HepG2 (cell line): ENCODE results near the gene PPP2R5C. TPM values are rescaled to one million over a fixed set of nuclear protein-coding genes. Genes with fewer than 3 reads are reported as not detected.

Experiments
- AGO1 ChIP-seq: fragments of 200-400 bp; formaldehyde crosslinking; IDR thresholded peaks from 2 replicates; pipeline ENCODE4 v1.6.1; 2017; ENCODE audit warnings: mild to moderate bottlenecking, low read depth, low read length, moderate library complexity; ENCODE audit not compliant: poor library complexity, severe bottlenecking
- ATF1 ChIP-seq: IDR thresholded peaks from 2 replicates; pipeline ENCODE4 v1.6.1; 2016; ENCODE audit warnings: mild to moderate bottlenecking, control low read depth
- ATF5 ChIP-seq: sonication (generic); formaldehyde crosslinking; IDR thresholded peaks from 2 replicates; pipeline ENCODE4 v1.4.0; 2020; ENCODE audit warnings: mild to moderate bottlenecking, low read depth, missing genetic modification reagents
- CREB3 ChIP-seq: sonication (generic); formaldehyde crosslinking; IDR thresholded peaks from 2 replicates; pipeline ENCODE4 v1.5.0; 2020; ENCODE audit warnings: missing genetic modification reagents
- HES4 ChIP-seq: sonication (generic); formaldehyde crosslinking; IDR thresholded peaks from 2 replicates; pipeline ENCODE4 v1.9.0; 2021; ENCODE audit warnings: mild to moderate bottlenecking, missing genetic modification reagents, borderline replicate concordance
- IKZF4 ChIP-seq: sonication (generic); formaldehyde crosslinking; IDR thresholded peaks from 2 replicates; pipeline ENCODE4 v1.5.1; 2020; ENCODE audit warnings: borderline replicate concordance, mild to moderate bottlenecking, low read depth, missing genetic modification reagents; ENCODE audit errors: not compliant biosample characterization
- MTA1 ChIP-seq: sonication (generic); formaldehyde crosslinking; IDR thresholded peaks from 2 replicates; pipeline ENCODE4 v1.4.0; 2020; ENCODE audit warnings: missing genetic modification reagents, mild to moderate bottlenecking, borderline replicate concordance
- MYC ChIP-seq: sonication (generic); formaldehyde crosslinking; IDR thresholded peaks from 2 replicates; pipeline ENCODE4 v1.9.0; 2021; ENCODE audit warnings: missing genetic modification reagents, borderline replicate concordance
- NBN ChIP-seq: fragments of 450-650 bp; conservative IDR thresholded peaks from 2 replicates; pipeline ENCODE4 v1.6.1; 2017
- NR2F6 ChIP-seq, 2 experiments: IDR thresholded peaks; 2 replicates each; pipeline ENCODE4 v1.6.1; 2016; ENCODE audit warnings: antibody characterized with exemption in 1 of 2, mild to moderate bottlenecking in 1 of 2
- TBX2 ChIP-seq: sonication (generic); formaldehyde crosslinking; IDR thresholded peaks from 2 replicates; pipeline ENCODE4 v1.5.0; 2020; ENCODE audit warnings: missing genetic modification reagents, mild to moderate bottlenecking, borderline replicate concordance
- THYN1 ChIP-seq: sonication (generic); formaldehyde crosslinking; IDR thresholded peaks from 2 replicates; pipeline ENCODE4 v1.8.1; 2023; ENCODE audit warnings: low read depth, mild to moderate bottlenecking, moderate library complexity, missing genetic modification reagents, borderline replicate concordance
- ZFP36L2 ChIP-seq: sonication (generic); formaldehyde crosslinking; IDR thresholded peaks from 2 replicates; pipeline ENCODE4 v1.4.0; 2020; ENCODE audit warnings: missing genetic modification reagents
- ZNF232 ChIP-seq: sonication (generic); formaldehyde crosslinking; IDR thresholded peaks from 2 replicates; pipeline ENCODE4 v1.4.0; 2020; ENCODE audit warnings: missing genetic modification reagents, borderline replicate concordance
- polyA plus RNA-seq, 8 experiments: library from polyadenylated mRNA; depleted of rRNA in 3 of 8; stranded (reverse) in 7 of 8; unstranded in 1 of 8; fragments of >200 nt; fragmentation: Illumina TruSeq in 4 of 8; extraction: Trizol in 4 of 8; gene quantifications; 2 replicates each; pipeline versions ENCODE4 v1.2.1 to v1.2.3, GENCODE V29; 2011 to 2016; ENCODE audit warnings: low read depth in 4 of 8, missing spikeins in 1 of 8, mixed read lengths in 1 of 8; ENCODE audit not compliant: insufficient read depth in 1 of 8
- total RNA-seq, 5 experiments: library from RNA; depleted of rRNA; stranded (reverse); fragments of >200 nt; fragmentation: Illumina TruSeq; extraction: Trizol; gene quantifications; 2 replicates each; pipeline ENCODE4 v1.2.3, GENCODE V29; 2016; ENCODE audit warnings: low read depth in 1 of 5
- TF ChIP-seq, protein P1 (sequence below): sonication (generic); formaldehyde crosslinking; IDR thresholded peaks from 2 replicates; pipeline ENCODE4 v1.8.0; 2022; ENCODE audit warnings: missing genetic modification reagents, mild to moderate bottlenecking, moderate library complexity, borderline replicate concordance
- TF ChIP-seq, protein P2 (sequence below): sonication (generic); formaldehyde crosslinking; IDR thresholded peaks from 2 replicates; pipeline ENCODE4 v1.4.0; 2020; ENCODE audit warnings: missing genetic modification reagents
- TF ChIP-seq, protein P3 (sequence below): IDR thresholded peaks from 2 replicates; pipeline ENCODE4 v1.6.1; 2016; ENCODE audit warnings: low read depth, control low read depth

Gene PPP2R5C
- total and polyA plus RNA-seq, 2 of the 13 experiments (the other 11 are each of a cell fraction or from before 2014, with no cell fraction given): 74.3 to 78.5 TPM

DNA sequence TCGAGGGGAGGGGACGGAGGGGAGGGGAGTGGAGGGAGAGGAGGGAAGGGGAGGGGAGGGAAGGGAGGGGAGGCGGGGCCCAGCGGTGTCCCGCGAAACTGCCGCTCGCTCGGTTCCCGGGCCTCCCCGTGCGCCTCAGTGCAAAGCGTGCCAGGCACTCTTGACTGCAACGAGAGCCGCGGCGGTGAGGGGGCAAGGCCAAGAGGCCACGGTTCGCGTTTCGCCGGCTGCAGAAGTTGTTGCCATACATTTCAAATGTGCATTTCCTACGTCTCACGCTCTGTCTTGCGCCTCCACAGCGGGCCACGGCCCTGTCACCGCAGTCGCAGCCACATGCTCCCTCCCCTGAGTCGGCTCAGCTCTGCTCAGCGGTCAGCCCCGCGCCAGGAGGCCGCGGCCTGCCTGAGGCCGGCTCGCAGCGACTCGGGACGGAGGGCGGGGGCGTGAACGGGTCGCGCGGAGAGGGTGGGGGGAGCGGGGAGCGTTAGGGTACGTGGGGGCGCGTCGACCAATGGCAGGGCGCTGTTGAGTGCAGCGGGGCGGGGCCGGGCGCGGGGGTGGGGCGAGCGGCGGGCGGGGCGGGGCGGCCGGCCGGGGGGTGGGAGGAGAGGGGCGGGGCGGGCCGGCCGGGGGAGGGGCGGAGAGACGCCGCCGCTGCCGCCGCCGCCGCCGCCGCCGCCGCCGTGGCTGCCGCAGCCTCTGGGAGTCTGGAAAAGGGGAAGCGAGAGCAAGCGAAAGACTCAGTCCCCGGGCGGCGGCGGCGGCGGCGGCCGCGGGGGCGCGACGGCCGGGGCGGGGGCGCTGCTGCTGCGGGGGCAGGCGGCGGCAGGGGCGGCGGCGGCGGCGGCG lies at the start of gene PPP2R5C (continued):
- no peak for TF ChIP-seq ATF5 (CRISPR knock-in tag)
- TF ChIP-seq CREB3 (CRISPR knock-in tag): 0 out of 2 replicates have a peak, but pooled peaks have one; percentile 44
- no peak for TF ChIP-seq NR2F6 (IDR thresholded peaks at IDR 0.05)
- no peak for TF ChIP-seq NR2F6 (CRISPR knock-in tag; IDR thresholded peaks at IDR 0.05)
- TF ChIP-seq MYC (CRISPR knock-in tag): peak; percentile 76; the same call in 1 of the 2 replicates
- TF ChIP-seq ZNF232: peak; percentile 77; the same call in 1 of the 2 replicates
- TF ChIP-seq IKZF4 (CRISPR knock-in tag): no peak
- no peak for TF ChIP-seq ZFP36L2
- peak; percentile 44 for TF ChIP-seq AGO1
- TF ChIP-seq TBX2 (CRISPR knock-in tag): peak; percentile 49
- TF ChIP-seq, protein P1, sequence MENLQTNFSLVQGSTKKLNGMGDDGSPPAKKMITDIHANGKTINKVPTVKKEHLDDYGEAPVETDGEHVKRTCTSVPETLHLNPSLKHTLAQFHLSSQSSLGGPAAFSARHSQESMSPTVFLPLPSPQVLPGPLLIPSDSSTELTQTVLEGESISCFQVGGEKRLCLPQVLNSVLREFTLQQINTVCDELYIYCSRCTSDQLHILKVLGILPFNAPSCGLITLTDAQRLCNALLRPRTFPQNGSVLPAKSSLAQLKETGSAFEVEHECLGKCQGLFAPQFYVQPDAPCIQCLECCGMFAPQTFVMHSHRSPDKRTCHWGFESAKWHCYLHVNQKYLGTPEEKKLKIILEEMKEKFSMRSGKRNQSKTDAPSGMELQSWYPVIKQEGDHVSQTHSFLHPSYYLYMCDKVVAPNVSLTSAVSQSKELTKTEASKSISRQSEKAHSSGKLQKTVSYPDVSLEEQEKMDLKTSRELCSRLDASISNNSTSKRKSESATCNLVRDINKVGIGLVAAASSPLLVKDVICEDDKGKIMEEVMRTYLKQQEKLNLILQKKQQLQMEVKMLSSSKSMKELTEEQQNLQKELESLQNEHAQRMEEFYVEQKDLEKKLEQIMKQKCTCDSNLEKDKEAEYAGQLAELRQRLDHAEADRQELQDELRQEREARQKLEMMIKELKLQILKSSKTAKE (CRISPR knock-in tag): no peak
- TF ChIP-seq ATF1 (CRISPR knock-in tag): no peak
- TF ChIP-seq NBN: no peak
- TF ChIP-seq, protein P2, sequence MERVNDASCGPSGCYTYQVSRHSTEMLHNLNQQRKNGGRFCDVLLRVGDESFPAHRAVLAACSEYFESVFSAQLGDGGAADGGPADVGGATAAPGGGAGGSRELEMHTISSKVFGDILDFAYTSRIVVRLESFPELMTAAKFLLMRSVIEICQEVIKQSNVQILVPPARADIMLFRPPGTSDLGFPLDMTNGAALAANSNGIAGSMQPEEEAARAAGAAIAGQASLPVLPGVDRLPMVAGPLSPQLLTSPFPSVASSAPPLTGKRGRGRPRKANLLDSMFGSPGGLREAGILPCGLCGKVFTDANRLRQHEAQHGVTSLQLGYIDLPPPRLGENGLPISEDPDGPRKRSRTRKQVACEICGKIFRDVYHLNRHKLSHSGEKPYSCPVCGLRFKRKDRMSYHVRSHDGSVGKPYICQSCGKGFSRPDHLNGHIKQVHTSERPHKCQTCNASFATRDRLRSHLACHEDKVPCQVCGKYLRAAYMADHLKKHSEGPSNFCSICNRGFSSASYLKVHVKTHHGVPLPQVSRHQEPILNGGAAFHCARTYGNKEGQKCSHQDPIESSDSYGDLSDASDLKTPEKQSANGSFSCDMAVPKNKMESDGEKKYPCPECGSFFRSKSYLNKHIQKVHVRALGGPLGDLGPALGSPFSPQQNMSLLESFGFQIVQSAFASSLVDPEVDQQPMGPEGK: peak; percentile 52; the same call in 1 of the 2 replicates
- peak; percentile 67; the same call in 1 of the 2 replicates for TF ChIP-seq MTA1 (CRISPR knock-in tag)
- 0 out of 2 replicates have a peak, but pooled peaks have one; percentile 44 for TF ChIP-seq HES4 (CRISPR knock-in tag)
- no peak for TF ChIP-seq THYN1
- TF ChIP-seq, protein P3, sequence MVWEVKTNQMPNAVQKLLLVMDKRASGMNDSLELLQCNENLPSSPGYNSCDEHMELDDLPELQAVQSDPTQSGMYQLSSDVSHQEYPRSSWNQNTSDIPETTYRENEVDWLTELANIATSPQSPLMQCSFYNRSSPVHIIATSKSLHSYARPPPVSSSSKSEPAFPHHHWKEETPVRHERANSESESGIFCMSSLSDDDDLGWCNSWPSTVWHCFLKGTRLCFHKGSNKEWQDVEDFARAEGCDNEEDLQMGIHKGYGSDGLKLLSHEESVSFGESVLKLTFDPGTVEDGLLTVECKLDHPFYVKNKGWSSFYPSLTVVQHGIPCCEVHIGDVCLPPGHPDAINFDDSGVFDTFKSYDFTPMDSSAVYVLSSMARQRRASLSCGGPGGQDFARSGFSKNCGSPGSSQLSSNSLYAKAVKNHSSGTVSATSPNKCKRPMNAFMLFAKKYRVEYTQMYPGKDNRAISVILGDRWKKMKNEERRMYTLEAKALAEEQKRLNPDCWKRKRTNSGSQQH (CRISPR knock-in tag): no peak
